Globus pallidus (tissue), 1 donor: ENCODE measurements around the gene SCN10A.

Source experiments
- DNase-seq: peaks from one replicate; pipeline ENCODE4 v3.0.0-alpha.2; 2015; ENCODE audit warnings: low spot score

The SCN10A gene

DNA sequence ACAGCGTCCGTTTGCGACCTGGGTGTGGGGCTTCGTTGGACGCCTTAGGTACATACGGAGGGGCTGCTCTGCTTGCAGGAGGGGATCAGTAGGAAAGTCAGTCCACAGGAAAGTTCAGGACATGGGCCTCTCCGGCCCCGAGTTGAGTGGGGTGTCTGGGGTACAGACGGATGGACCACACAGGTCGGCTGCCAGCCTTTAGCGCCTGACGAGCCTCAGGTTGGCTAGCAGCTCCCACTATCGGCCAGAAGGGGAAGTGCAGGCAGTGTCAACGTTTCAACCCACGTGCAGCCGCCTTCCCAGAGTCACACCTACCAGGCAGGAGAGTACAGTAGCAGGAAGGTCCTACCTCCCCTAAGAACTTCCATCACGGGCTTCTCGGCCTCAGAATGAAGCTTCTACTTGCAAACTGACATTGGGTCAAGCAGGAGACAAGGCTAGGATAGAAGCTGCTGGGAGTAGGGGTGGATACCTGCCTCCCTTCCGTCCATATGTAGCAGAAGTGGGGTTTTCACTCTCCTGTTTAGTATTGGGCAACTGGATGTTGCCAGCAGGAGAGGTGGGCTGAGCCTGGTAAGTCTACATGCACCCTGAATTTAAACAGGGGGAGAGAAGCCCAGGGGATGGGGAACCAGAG, 164.7 kb downstream of the SCN10A start:
- DNase-seq, result peak; percentile 42

DNA sequence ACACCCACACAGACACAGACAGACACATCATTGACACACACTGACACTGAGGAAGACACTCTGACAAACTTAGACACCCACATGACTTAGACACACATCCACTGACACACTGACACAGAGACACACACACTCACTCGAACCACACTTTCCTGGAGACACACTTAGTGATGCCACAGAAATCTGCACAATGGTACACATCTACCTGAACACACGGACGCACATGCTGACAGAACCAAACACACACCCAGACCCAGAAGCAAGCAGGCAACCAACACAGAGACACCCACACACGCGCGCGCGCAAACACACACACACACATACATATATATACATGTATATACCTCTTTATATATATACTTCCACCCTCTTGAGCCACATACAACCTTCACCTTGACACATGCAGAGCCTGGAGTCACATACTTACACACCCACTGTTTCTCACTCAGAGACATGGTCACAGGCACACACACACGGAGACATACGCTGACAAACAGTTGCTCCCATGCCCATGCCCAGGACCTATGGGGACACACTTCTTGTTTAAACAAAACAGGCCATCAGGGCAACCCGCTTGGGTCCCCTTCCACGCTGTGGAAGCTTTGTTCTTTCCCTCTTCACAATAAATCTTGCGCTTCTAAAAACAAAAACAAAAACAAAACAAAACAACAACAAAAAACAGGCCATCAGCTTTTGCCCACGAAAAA, 165.6 kb downstream of the SCN10A start:
- no peak for DNase-seq

DNA sequence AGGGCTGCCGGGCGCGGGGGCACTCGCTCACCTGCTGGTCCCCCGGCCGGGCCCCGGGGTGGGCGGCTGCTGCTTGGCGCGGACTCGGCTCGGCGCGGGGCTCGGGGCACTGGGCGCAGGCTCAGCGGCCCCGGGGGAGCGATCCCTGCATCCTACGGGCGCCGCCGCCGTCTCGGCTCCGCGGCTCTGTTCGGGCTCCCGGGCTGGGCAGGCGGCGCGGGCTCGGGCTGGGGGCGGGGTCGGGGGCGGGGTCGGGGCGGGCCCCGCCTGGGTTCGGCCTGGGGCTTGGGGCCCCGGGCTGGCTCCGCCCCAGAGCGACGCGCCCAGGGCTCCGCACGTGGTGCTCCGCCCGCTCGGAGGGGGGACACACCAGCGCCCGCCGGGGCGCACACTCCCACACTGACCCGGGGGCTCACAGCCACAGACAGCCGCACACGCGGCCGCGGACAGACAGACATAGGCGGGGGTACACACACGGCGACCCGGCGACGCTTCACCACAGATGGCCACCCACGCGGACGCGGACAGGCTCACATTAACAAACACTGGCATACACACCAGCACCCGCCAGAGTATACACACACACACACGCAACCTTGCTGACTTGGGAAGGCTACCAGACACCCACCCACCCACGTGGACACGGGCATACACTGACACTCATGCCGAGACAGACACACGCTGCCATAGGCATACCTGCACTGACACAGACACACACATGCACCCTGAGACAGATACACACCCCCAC, 166.3 kb downstream of the SCN10A start, which contains the start of gene SCN5A:
TSS of gene SCN5A (minus strand) at position 188 of the 748 bp plus-strand sequence. CDS start 16,380 bp downstream, outside the sequence.
- no peak for DNase-seq

- no peak for DNase-seq
Observed at GRCh38 chr3:38648659-38649499, 167.1 kb downstream of the SCN10A start.

DNA sequence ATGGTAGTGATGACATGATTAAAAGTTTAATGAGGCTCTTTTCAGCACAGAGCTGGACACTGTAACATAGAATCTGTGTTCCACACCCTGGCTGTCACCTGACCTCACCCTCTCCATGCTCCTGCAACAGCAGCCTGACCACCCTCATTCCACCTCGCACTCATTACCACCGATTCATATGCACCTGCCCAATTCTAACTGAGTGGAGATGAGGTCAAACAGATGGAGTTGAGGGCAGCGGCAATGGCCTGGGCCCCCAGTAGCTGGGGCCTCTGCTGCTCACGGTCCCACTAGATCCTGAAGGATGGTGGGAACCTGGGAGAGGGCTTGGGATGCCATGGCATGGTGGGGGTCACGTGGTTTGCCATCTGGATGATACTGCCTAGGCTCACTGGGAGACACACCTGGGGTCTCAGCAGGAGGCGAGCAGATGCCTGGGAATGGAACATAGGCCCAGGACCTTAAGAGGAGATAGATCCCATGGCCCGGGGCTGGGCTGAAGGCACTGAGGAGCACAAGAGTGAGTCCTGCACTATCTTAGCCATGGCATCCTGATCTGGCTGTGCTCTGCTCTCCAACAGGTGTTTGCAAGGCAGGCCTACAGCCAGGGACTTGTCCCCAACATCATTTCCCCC, 167.9 kb downstream of the SCN10A start:
- no peak for DNase-seq

DNA sequence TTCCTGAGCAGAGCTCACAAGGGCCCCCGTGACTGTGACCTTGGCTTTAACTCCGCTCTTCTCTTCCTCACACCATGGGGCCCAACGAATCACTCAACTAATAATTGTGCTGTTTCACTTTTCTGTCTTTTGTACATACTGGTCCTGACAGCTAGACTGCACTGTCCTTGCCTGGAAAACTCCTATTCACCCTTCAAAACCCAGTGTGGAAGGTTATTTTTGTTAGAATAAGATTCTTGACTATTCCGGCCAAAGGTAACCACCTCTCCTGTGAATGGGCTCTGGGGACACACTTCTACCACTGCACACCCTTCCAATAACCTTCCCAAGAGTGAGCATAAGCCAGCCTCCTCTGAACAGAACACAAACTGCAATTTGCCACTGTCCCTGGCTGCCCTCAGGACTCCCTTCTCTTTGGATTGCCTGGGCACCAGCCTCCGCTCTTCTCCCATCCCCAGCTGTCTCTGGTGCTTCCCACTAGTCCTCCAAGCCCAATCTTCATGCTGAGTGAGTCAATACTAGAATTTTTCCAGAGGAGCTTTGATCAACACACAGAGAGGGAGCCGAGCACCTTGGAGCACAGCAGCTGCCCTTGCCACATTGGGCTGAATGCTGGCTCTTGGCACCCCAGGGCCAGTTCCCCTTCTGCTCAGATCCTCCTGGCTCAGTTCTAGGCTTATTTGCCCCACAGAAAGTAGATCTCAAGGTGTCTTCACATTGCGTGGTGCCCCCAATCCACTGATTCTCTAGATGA, 168.6 kb downstream of the SCN10A start:
- DNase-seq, result no peak
